Activated T-cell treated with anti-CD3 and anti-CD28 coated beads, Interleukin-2, amount 50 U/mL, for 1 hour (primary cell): Measurements from ENCODE around the gene NXNL1.
"Not testable (repeated sequence)": the region's sequence is repeated elsewhere in the genome, so short reads cannot be mapped to it uniquely, and the experiment has no call there.

Source experiments
- DNase-seq: peaks from one replicate; pipeline ENCODE4 v3.0.0-alpha.2; 2020

Gene NXNL1

DNA sequence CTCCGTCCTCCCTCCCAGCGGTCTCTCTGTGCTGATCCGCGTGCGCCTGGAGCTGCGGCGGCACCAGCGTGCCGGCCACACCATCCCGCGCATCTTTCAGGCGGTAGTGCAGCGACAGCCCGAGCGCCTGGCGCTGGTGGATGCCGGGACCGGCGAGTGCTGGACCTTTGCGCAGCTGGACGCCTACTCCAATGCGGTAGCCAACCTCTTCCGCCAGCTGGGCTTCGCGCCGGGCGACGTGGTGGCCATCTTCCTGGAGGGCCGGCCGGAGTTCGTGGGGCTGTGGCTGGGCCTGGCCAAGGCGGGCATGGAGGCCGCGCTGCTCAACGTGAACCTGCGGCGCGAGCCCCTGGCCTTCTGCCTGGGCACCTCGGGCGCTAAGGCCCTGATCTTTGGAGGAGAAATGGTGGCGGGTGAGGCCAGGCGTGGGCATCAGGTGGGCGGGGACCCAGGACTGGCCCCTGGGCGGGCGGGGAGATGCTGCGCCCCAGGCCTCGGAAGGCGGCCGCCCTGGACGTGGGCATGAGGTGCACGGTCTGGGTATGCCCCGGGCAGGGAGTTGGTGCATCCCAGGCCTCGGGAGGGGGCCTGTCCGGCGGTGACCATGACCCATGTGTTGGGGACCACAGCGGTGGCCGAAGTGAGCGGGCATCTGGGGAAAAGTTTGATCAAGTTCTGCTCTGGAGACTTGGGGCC, 26.0 kb upstream of the NXNL1 start:
- no peak for DNase-seq

DNA sequence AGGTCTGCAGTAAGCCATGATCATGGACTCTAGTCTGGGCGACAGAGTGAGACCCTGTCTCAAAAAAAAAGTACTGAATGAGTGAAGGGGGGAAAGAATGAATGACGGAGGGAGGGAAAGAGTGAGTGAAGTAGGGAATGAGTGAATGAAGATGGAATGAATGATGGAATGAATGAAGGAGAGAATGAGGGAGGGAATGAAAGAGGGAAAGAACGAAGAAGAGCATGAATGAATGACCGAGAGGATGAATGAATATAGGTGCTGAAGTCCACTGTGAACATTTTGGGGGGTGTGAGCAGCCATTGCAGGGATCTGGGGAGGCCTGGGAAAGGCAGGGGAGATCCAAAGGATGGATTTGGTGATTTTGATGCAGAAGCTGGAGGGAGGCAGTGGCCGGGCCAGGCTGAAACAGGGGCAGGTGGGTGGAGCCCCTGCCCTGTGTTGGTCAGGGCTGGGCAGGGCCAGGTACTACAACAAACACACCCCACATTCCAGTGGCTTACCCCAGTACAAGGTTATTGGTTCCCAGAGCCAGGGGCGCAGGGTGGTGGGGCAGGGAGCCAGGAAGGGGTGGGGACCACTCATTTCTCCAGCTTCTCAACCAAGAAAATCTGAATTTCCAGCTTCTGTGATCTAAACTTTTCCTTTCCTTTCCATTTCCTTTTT, 23.9 kb upstream of the NXNL1 start:
- no peak for DNase-seq

DNA sequence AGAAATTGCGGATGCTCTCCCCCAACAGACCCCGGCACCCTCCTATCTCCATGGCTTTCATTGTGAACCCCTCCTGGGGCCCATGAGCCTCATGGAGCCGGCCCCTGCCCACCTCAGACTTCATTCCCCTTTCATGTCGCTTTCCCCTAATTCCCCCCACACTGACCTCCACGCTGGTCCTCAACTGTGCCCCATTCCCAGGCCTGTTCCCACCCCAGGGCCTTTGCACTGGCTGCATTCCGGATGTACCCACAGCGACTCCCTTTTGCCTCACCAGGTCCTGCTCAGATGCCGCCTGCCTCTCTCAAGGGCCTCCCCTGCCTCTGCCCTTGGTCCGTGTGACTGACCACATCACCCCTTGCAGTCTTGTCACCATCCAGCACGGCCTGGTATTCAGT, 22.9 kb upstream of the NXNL1 start:
- DNase-seq: no peak

DNA sequence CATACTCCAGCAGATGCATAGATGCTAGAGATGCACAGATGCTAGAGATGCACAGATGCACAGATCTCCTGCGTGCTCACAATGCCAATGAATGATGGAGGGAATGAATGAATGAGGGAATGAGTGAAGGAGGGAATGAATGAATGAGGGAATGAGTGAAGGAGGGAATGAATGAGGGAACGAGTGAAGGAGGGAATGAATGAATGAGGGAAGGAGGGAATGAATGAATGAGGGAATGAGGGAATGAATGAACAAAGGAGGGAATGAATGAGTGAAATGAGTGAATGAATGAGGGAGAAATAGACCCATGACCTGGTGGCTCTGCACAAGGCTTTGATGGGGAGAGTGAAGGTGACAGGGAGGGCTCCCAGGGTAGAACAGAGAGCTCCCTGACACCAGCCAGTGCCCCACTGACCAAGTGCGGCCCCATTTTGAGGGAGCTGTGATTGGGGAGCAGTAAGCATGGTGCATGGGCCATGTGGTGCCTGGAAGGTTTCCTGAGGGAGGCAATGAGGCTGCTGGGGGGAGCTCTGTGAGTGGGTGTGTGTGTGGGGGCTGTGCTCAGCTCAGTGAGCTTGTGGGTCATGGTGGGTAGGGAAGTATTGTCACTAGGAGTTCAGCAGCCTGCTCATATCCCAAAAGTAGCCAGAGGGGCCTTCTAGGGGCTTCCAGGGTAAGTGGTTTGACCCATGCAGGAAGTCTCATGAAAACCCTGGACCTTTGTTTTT, 22.3 kb upstream of the NXNL1 start:
- DNase-seq: no peak

DNA sequence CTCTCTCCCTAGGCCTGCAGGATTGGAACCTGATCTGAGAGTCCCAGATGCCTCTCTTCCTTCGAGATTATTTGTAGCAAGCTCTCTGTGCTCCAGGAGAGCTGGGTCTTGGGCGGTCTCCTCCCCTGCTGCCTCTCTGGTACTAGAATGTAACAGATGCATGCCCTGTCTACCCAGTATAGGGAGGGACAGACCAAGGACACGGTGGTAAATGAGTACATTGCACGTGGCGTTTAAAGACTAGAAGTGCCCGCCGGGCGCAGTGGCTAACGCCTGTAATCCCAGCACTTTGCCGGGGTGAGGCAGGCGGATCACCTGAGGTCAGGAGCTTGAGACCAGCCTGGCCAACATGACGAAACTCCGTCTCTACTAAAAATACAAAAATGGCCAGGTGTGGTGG, 21.3 kb upstream of the NXNL1 start:
- DNase-seq: no peak

DNA sequence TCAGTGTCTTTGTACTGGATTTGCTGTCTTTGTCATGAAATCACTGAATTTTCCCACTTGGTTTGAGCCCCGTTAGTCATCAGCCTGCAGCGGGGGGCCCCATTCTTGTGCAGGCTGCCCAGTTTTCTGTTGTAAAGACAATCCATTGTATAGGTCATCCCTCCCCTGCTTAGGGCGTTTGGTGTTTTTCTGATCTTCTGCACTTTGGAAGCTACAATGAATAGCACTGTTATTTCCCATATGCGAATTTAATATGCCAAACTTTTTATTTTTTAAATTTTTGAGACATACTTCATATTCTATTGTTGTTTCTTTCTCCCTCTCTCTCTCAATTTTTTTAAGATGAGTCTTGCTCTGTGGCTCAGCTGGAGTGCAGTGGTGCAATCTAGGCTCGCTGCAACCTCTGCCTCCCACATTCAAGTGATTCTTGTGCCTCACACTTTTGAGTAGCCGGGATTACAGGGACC, 18.6 kb upstream of the NXNL1 start:
- DNase-seq: no peak

DNA sequence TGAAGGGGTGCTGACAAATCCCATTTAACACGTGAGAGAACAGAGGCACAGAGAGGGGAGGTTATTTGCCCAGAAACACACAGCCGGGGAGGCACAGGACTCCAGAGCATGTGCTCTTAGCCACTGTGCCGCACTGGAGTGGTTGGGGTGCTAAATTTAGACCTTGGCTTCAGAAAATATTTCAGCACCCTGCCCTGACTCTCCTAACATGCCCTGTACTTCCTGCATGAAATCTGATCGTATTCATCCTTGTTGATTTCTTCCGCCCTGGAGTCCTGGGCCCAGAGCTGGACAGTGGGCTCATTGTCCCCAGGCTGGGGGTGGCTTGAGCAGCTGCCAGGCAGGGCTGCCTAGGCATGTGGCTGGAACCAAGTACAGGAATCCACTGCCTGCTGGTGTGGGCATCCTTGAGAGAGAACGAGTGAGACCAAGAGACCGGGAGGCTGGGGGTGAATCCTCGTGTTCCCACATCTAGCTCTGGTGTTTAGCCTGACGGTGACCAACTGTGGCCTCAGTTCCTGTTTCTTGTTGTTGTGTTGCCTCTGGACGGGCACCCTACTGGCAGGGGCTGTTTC, 14.9 kb upstream of the NXNL1 start:
- DNase-seq: no peak

GRCh38 chr19:17475011-17475540, 14.3 kb upstream of the NXNL1 start:
- not testable (repeated sequence) for DNase-seq

- no peak for DNase-seq
Measured at GRCh38 chr19:17473041-17473440, 12.3 kb upstream of the NXNL1 start.

DNA sequence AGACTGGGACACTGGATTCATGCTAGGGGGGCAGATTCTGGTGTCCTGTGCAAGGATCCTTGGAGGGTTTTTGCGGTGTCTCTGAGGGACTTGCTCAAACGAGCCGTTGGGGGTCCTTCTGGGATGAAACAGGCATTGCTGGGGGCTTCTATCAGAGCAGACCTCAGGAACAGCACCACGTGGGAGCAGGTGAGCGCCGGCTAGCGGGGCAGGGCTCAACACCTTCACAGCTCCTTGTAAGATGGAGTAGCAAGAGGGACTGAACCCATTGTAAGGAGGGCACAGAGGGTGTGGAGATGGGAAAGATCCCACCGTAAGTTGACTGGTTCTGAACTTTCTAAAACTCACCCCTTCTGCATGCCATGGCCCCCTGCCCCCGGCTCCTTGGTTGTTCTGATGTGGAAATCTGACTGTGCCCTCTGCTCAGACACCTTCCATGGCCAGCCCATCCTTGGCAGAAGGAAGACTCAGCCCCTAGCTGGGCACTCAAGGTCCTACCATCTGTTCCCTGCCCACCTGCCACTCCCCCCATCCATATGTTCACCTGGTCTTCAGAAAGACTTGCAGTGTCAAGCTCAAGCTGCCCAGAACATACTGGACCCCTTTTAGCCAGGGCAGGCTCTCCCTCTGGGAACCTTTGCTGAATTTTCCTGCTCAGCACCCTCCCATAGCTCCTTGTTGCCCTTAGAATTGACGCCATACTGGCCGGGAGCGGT, 10.8 kb upstream of the NXNL1 start:
- no peak for DNase-seq

- peak; percentile 90 for DNase-seq
Measured at GRCh38 chr19:17470068-17470841, 9.5 kb upstream of the NXNL1 start, which contains the start of gene SLC27A1. Gene SLC27A1, plus strand, starts transcription at chr19:17470524. Its CDS starts 17 bp downstream, at chr19:17470541.

GRCh38 chr19:17469481-17470067, 8.8 kb upstream of the NXNL1 start:
- peak; percentile 92 for DNase-seq

- DNase-seq: no peak
Measured at GRCh38 chr19:17469092-17469480, 8.4 kb upstream of the NXNL1 start.

- DNase-seq: no peak
Measured at GRCh38 chr19:17468302-17469091, 7.8 kb upstream of the NXNL1 start.

DNA sequence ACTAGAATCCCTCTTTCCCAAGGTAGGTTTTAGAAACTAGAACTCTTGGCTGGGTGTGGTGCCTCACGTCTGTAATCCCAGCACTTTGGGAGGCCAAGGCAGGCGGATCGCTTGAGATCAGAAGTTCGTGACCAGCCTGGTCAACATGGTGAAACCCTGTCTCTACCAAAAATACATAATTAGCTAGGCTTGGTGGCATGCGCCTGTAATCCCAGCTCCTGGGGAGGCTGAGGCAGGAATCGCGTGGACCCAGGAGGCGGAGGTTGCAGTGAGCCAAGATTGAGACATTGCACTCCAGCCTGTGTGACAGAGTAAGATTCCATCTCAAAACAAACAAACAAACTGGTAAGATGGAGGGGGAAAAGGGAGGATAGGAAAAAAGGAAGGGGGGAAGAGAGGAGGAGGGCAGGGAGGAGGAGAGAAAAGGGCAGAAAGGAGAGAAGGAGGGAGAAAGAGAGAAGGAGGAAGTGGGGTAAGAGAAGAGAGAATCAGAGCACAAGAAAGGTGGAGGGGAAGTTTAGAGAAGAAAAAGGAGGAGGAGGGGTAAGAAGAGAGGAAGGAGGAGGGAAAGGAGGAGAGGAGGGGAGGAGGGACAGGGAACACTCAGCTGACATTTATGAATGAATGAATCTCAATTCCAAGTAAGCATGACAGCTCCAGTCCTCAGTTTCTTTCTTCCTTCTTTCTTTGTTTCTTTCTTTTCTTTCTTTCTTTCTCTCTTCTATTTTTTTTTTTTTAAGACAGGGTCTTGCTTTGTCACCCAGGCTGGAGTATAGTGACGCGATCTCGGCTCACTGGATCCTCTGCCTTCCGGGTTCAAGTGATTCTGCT, 7.0 kb upstream of the NXNL1 start:
- no peak for DNase-seq

- no peak for DNase-seq
Measured at GRCh38 chr19:17466487-17466850, 5.7 kb upstream of the NXNL1 start.

- DNase-seq: no peak
Measured at GRCh38 chr19:17458970-17459369, 1.8 kb downstream of the NXNL1 start.

DNA sequence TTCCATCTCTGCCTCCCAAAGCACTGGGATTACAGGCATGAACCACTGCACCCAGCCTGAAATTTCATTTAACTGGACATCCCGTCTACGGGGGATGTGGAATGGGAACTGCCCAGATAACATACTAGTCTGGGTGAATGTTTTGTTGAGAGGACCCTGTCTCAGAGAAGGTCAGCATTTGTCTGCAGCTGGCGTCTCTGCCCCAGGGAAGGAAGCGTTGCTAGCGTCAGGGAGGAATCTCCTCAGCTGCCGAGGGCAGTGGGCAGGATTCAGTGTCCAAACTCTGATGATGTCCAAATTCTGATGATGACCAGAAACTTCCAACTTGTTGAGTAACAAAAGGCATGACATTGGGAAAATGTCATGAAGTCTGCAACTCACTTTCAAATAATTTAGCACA, 3.1 kb downstream of the NXNL1 start:
- no peak for DNase-seq

- no peak for DNase-seq
Measured at GRCh38 chr19:17456127-17456526, 4.6 kb downstream of the NXNL1 start.
